Cardiac muscle cell (in vitro differentiated cells and primary cell): ENCODE measurements around the gene HOXA7. TPM values are rescaled to one million over a fixed set of nuclear protein-coding genes. Genes with fewer than 3 reads are reported as not detected.

Experiments used
- DNase-seq, 2 donors: peaks; one replicate each; pipeline versions ENCODE4 v3.0.0 to v3.0.0-alpha.2; 2010 to 2017; ENCODE audit warnings: low read depth in 1 of 2, low spot score in 1 of 2
- H3K27ac ChIP-seq: fragments of 200-600 bp; sonication (generic); 2 replicates; pipeline ENCODE4 v1.5.1; 2016
- H3K27me3 ChIP-seq: fragments of 200-600 bp; sonication (generic); 2 replicates; pipeline ENCODE4 v1.6.0; 2016; ENCODE audit warnings: control low read depth
- H3K36me3 ChIP-seq: fragments of 200-600 bp; sonication (generic); 2 replicates; pipeline ENCODE4 v1.5.1; 2016; ENCODE audit warnings: control low read depth
- H3K4me1 ChIP-seq: fragments of 200-600 bp; sonication (generic); 2 replicates; pipeline ENCODE4 v1.8.1; 2017; ENCODE audit warnings: low read depth, mild to moderate bottlenecking, mixed run types
- H3K4me3 ChIP-seq: fragments of 200-600 bp; sonication (generic); 2 replicates; pipeline ENCODE4 v1.5.1; 2016; ENCODE audit warnings: mild to moderate bottlenecking
- H3K9me3 ChIP-seq: fragments of 200-600 bp; sonication (generic); 2 replicates; pipeline ENCODE4 v1.5.1; 2017; ENCODE audit warnings: low read depth, mild to moderate bottlenecking, control low read depth
- polyA plus RNA-seq: library from polyadenylated mRNA; unstranded; fragments of >200 nt; fragmentation: Nextera tagmentation; extraction: Ambion mirVana; gene quantifications from 2 replicates; pipeline ENCODE4 v1.2.1, GENCODE V29; 2016
- total RNA-seq: library from RNA; depleted of rRNA; stranded (reverse); fragments of >200 nt; gene quantifications from 2 replicates; pipeline ENCODE4 v1.2.3, GENCODE V29; 2016
- TF ChIP-seq, protein P1 (sequence below): IDR thresholded peaks from 2 replicates; pipeline ENCODE4 v1.5.1; 2012; ENCODE audit warnings: low read depth, mild to moderate bottlenecking, low read length

Gene HOXA7
- total and polyA plus RNA-seq, 2 experiments from 2014 or later: not detected

DNA sequence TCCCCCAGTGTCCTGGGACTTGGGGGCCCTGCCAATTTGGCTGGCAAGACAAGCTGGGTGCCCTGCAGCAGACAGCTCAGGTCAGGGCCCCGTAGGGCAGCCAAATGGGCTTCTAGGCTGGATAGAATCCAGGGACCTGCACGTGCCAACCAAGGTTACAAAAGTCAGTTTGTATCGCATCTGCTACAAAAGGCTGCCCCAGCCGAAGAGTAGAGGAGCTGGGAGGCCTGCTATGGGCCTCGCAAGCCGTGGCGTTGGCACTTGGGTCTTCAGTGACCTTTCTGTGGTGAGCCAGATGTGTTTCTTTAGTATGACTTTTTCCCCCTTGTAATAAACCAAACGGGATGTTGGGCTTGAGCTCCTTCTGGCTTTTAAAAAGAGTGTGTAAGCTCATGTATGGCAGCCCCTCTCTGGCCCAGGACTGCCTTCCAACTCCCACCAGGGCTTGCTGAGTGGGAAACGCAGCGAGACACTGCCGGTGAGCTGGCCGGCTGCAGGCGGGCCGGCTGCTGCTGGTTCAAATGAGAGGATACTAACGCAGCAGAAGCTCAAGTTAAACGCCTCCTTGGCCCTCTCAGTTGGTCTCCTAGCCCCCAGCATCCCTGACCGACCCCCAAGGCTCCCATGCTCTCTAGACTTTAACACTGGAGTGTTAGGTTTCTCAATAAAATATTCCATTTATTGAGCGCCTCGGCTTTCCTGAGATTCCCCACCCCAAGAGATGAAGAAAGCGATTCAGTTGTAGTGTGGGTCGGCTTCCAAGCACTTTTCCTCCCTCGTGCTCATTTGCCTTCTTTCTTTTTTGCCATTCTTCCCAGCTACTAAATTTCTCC is 20.7 kb upstream of the HOXA7 start:
- Histone ChIP-seq H3K27me3 (peaks cover 100% of the 10 kb centered on the region), H3K4me3 (no peak overlapping the region), H3K9me3 (no peaks in the 10 kb centered on the region), H3K36me3 (no peaks in the 10 kb centered on the region), H3K4me1 (no peaks in the 10 kb centered on the region), H3K27ac (no peak overlapping the region)
- TF ChIP-seq, protein P1, sequence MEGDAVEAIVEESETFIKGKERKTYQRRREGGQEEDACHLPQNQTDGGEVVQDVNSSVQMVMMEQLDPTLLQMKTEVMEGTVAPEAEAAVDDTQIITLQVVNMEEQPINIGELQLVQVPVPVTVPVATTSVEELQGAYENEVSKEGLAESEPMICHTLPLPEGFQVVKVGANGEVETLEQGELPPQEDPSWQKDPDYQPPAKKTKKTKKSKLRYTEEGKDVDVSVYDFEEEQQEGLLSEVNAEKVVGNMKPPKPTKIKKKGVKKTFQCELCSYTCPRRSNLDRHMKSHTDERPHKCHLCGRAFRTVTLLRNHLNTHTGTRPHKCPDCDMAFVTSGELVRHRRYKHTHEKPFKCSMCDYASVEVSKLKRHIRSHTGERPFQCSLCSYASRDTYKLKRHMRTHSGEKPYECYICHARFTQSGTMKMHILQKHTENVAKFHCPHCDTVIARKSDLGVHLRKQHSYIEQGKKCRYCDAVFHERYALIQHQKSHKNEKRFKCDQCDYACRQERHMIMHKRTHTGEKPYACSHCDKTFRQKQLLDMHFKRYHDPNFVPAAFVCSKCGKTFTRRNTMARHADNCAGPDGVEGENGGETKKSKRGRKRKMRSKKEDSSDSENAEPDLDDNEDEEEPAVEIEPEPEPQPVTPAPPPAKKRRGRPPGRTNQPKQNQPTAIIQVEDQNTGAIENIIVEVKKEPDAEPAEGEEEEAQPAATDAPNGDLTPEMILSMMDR: no peak
- no peak for DNase-seq

- Histone ChIP-seq H3K4me3 (no peak overlapping the region), H3K27ac (no peak overlapping the region), H3K9me3 (no peaks in the 10 kb centered on the region), H3K27me3 (peaks cover 100% of the 10 kb centered on the region), H3K36me3 (no peaks in the 10 kb centered on the region), H3K4me1 (no peaks in the 10 kb centered on the region)
- DNase-seq: no peak
- TF ChIP-seq, protein P1: no peak
Observed at GRCh38 chr7:27176524-27176845, 20.0 kb upstream of the HOXA7 start.

DNA sequence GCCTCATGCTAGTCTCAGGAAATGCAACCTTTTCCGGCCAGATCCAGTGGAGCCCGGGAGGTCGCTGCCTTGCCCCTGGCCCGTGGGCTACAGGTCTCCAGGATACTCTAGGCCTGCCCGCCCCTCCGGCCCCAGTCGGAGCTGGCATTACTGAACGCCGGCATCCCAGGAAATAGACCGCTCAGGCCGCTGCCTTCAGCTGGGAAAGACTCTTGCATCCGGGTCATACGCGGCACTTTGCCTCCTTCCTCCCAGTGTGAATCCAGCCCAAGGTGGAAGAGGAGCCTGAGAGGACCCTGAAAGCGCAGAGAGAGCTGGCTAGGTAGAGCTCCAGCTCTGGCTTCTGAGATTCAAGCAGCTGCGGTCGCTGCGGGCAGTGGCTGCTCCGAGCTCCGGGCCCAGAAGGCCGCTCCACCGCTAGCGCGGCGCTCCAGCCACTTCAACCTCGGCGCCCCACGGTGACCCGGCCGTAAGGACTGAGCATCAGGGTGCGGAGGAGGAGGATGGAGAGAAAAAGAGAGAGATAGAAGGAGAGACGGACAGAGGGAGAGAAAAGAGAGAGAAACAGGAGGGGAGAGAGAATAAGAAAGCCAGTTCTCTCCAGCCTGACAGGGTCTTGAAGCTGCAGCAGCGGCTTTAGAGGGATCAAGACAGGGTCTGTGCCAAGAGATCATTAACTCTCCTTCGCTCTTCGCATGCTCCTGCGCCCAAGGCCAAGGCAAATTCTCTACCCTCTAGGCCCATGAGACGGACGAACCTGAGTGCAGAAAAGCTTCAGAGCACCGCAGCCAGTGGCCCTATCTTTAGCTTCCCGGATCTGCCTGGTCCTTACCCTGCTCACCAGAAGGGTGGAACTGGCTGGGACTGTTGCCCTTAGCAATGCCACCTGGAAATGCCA is 19.4 kb upstream of the HOXA7 start:
- no peaks in the 10 kb centered on the region for H3K9me3 ChIP-seq
- no peaks in the 10 kb centered on the region for H3K36me3 ChIP-seq
- H3K4me1 ChIP-seq: no peaks in the 10 kb centered on the region
- peaks cover 100% of the 10 kb centered on the region for H3K27me3 ChIP-seq
- DNase-seq: no peak
- no peak overlapping the region for H3K27ac ChIP-seq
- TF ChIP-seq, protein P1: no peak
- H3K4me3 ChIP-seq: no peak overlapping the region

DNA sequence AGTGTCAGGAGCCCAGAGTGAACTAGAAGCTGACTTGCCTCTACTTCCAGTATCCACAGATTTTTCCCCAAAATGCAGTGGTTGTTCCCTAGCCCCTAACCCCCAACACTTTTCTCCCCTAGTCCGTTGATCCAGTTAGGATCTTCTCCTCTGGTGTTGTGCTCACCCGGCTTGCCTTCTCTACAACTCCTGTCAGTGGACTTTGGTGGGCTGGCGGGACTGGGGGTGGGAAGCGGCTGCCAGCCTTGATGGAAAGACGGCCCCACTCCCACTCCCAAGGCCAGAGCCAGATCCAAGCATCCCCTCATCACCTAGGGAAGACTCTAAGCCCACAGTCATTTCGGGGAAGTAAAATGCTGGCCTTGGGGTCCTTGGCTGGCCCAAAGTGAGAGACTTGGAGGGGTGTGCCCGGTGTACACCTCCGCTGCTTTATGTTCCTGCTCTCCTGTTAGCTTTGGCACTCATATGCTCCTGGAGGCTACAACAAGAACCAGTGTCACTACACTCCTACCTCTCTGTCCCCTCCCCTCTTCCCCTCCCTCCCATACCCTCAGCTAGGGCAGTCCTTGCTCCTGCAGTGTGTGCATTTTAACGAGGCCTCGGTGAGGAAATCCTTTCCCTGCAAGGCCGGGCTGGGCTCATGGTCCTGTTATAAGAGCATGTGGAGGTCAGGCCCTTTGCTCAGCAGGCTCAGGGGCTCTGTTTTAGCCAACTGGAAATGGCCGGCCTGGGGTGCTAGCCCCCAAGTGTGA is 18.6 kb upstream of the HOXA7 start:
- Histone ChIP-seq H3K4me3 (no peak overlapping the region), H3K27ac (no peak overlapping the region), H3K9me3 (no peaks in the 10 kb centered on the region), H3K4me1 (no peaks in the 10 kb centered on the region), H3K27me3 (peaks cover 100% of the 10 kb centered on the region), H3K36me3 (no peaks in the 10 kb centered on the region)
- no peak for DNase-seq
- TF ChIP-seq, protein P1: no peak
